NCI-H2107 treated with DMSO at 0.1 percent for 48 hours (cell line): Measurements from ENCODE around the gene HTR2B.
"Not testable (repeated sequence)": the region's sequence is repeated elsewhere in the genome, so short reads cannot be mapped to it uniquely, and the experiment has no call there.

ENCODE experiments used
- DNase-seq: peaks from one replicate; lab custom pipeline; 2025; ENCODE audit not compliant: unreplicated experiment; lab: John Stamatoyannopoulos, UW

HTR2B gene

GRCh38 chr2:231099918-231100317 lies 24.9 kb downstream of the HTR2B start:
- DNase-seq, result no peak

DNA sequence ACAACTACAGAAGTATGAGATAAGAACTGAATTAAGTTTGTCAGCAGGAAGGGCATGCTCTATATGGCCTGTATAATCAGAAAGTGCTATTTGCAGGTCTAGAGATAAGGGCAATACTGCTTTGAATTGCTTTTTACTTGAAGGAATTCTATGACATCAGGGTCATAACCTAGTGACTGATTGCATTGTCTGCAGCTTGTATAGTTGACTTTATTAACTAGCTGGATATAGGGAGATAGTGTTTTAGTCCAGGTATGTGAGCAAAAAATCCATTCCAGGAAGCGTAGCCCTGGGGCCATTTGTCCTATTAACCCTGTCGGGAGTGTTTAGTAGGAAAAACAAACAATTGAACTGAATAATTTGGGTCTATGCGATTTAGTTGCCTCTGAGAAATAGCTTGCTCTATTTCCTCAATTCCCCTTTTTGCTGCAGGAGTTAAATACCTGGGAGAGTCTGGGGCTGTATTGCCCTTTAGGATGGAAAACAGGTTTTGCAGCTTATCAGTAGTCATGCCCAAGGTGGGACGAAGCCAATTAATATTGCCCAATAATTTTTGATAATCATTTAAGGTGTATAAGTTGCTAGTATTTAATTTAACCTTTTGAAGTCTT lies 30.0 kb downstream of the HTR2B start:
- no peak for DNase-seq

DNA sequence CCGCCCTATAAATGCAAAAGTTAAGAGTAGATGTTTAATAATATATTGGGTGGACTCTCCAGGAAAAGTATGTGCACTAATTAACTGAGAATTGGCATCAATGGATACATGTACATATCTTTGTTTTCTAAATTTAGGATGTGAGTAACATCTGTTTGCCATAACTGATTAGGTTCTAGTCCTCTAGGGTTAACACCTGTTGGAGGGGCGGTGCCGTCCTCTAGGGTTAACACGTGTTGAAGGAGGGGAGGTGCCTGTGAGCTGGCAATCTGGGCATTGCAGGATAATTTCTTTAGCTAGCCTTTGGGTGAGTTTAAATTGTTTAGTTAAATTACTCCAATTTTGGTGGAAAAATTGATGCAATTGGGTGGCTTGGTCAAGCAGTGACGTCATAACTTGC lies 30.9 kb downstream of the HTR2B start:
- no peak for DNase-seq

DNA sequence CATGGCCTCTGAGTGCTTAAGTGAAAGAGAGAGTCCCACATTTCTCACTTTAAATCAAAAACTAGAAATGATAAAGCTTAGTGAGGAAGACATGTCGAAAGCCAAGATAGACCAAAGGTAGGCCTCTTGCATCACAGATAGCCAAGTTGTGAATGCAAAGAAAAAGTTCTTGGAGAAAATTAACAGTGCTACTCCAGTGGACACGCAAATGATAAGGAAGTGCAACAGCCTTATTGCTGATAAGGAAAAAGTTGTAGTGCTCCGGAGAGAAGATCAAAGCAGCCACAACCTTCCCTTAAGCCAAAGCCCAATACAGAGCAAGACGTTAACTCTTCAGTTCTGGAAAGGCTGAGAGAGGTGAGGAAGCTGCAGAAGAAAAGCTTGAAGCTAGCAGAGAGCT lies 36.1 kb downstream of the HTR2B start:
- no peak for DNase-seq

- DNase-seq, result no peak
Measured at GRCh38 chr2:231084565-231084964, 40.3 kb downstream of the HTR2B start.

GRCh38 chr2:231069379-231070054 lies 55.3 kb downstream of the HTR2B start:
- no peak for DNase-seq

GRCh38 chr2:231068525-231069222 lies 56.2 kb downstream of the HTR2B start:
- no peak for DNase-seq

GRCh38 chr2:231067531-231067930 lies 57.3 kb downstream of the HTR2B start:
- not testable (repeated sequence) for DNase-seq

GRCh38 chr2:231065966-231066365 lies 58.9 kb downstream of the HTR2B start:
- DNase-seq, result no peak

DNA sequence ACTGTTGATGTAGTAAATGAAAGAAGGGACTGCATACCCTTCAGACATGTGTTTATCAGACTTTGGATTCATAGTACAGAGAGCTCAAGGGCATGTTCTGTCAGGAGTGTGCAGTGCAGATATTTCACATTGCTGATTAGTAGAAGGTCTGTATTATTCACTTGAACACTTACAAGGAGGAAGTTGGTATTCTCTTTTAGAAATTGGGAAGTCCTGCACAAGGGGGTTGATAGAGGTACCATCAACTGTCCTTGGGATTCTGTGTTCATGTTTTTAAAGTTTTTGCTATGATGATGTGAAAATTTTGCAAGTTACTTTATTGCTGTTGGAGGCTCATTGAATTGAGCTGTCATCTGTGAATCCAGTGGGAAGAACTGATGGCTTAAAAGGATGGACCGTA lies 61.5 kb downstream of the HTR2B start:
- DNase-seq, result no peak

GRCh38 chr2:231062776-231063175 lies 62.1 kb downstream of the HTR2B start:
- DNase-seq, result no peak

DNA sequence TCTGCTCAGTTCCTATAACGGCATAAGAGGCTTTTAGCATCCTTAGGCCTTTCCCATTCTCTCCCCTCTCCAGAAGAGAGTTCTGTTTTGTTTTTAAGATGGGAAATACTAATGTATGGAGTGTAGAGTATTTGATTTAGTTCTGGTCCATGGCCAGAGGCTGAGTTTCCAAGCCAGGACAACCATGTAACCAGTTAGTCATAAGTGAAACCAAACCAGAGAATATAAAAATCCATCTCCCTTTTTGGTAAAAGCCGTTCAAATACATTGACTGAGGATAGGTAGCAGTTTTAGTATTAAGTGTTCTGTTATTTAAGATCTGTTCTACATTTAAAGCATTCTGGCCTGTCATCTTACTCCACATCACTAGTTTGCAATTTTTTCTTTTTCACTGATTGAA lies 65.1 kb downstream of the HTR2B start:
- no peak for DNase-seq

DNA sequence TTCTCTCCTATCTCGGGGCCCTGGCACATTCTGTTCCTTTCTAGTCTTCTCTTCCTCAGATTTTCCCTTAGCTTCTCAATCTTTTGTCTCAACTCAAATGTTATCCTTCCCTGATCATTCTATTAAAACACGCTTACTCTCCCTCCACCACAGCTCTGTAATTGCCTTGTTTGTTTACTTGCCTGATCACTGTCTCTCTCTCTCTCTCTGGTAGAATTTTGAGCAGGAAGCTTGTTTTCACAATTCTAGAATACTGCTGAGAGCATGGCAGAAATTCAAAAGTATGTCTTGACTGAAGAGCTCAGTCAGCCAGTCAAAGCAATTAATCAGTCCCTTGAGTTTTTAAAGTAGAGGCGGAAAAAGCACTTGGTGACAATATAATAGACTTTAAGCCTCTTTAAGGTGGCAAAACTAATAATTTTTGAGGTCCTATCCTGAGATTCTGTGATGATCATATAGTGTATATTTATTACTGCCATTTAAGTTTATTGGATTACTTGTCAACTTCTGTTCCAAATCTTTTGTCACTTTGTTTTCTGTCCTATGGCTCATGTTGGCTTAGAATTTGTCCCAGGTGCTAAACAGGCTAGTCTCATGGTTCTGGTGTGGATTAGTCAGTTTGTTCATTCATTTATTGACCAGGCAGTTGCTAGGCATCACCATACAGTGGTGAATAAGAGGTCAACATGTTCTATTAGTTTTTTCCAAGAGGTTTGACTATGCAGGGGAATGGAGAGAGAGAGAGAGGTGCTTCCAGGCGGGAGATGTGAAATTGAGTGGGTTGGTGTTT lies 65.9 kb downstream of the HTR2B start:
- DNase-seq, result no peak
